GM12878 (cell line): ENCODE measurements around the gene PKP4. TPM values are rescaled to one million over a fixed set of nuclear protein-coding genes. Genes with fewer than 3 reads are reported as not detected.

Experiments used
- ATF7 ChIP-seq: fragments of 450-650 bp; IDR thresholded peaks from 2 replicates; pipeline ENCODE4 v1.6.1; 2016; ENCODE audit warnings: low read depth, mild to moderate bottlenecking
- BHLHE40 ChIP-seq, 2 experiments: fragments of 450-650 bp in 1 of 2; IDR thresholded peaks; 2 replicates each; pipeline ENCODE4 v1.6.1; 2011 to 2017; ENCODE audit warnings: low read depth in 2 of 2, borderline replicate concordance in 1 of 2, improper control_type of control experiment in 1 of 2, low read length in 1 of 2, mild to moderate bottlenecking in 1 of 2
- CBFB ChIP-seq: IDR thresholded peaks from 2 replicates; pipeline ENCODE4 v1.6.1; 2016; ENCODE audit warnings: antibody characterized with exemption, low read depth
- CREM ChIP-seq: IDR thresholded peaks from 2 replicates; pipeline ENCODE4 v1.6.1; 2014; ENCODE audit warnings: antibody characterized with exemption, low read depth
- IKZF2 ChIP-seq, 2 experiments: fragments of 450-650 bp; IDR thresholded peaks; 2 replicates each; pipeline ENCODE4 v1.6.1; 2017; ENCODE audit warnings: mild to moderate bottlenecking in 2 of 2, moderate library complexity in 2 of 2
- KDM1A ChIP-seq: fragments of 200-600 bp; sonication (generic); IDR thresholded peaks from 2 replicates; pipeline ENCODE4 v1.6.1; 2016; ENCODE audit warnings: borderline replicate concordance
- KLF5 ChIP-seq: fragments of 450-650 bp; IDR thresholded peaks from 2 replicates; pipeline ENCODE4 v1.6.1; 2014; ENCODE audit warnings: mild to moderate bottlenecking; ENCODE audit not compliant: partially characterized antibody
- MEF2A ChIP-seq: IDR thresholded peaks from 2 replicates; pipeline ENCODE4 v1.6.1; 2011; ENCODE audit warnings: low read depth, mild to moderate bottlenecking, low read length, moderate library complexity; ENCODE audit not compliant: insufficient read depth
- MEF2B ChIP-seq: fragments of 450-650 bp; IDR thresholded peaks from 2 replicates; pipeline ENCODE4 v1.6.1; 2018; ENCODE audit warnings: mild to moderate bottlenecking, moderate library complexity; ENCODE audit not compliant: partially characterized antibody, poor library complexity, severe bottlenecking
- PAX8 ChIP-seq: fragments of 450-650 bp; IDR thresholded peaks from 2 replicates; pipeline ENCODE4 v1.6.1; 2017; ENCODE audit warnings: mild to moderate bottlenecking, moderate library complexity
- PML ChIP-seq: IDR thresholded peaks from 2 replicates; pipeline ENCODE4 v1.6.1; 2012; ENCODE audit warnings: low read length, inconsistent platforms
- PRDM15 ChIP-seq: fragments of 450-650 bp; formaldehyde crosslinking; IDR thresholded peaks from 2 replicates; pipeline ENCODE4 v1.4.0; 2020; ENCODE audit warnings: mild to moderate bottlenecking, moderate library complexity
- RELB ChIP-seq: fragments of 450-650 bp; IDR thresholded peaks from 2 replicates; pipeline ENCODE4 v1.6.1; 2017; ENCODE audit warnings: low read depth, mild to moderate bottlenecking, moderate library complexity
- SIX5 ChIP-seq: IDR thresholded peaks from 2 replicates; pipeline ENCODE4 v1.6.1; 2011; ENCODE audit warnings: mild to moderate bottlenecking, low read depth, low read length, moderate library complexity; ENCODE audit not compliant: severe bottlenecking
- SMAD1 ChIP-seq: fragments of 450-650 bp; IDR thresholded peaks from 2 replicates; pipeline ENCODE4 v1.6.1; 2018; ENCODE audit warnings: mild to moderate bottlenecking, low read depth; ENCODE audit not compliant: partially characterized antibody
- SMAD5 ChIP-seq: IDR thresholded peaks from 2 replicates; pipeline ENCODE4 v1.6.1; 2016; ENCODE audit warnings: antibody characterized with exemption, low read depth
- SMC3 ChIP-seq: IDR thresholded peaks from 2 replicates; pipeline ENCODE4 v1.6.1; 2011; ENCODE audit warnings: low read length, improper control_type of control experiment, borderline replicate concordance
- SPI1 ChIP-seq: IDR thresholded peaks from 2 replicates; pipeline ENCODE4 v1.6.1; 2011; ENCODE audit warnings: low read depth, mild to moderate bottlenecking, low read length, moderate library complexity, borderline replicate concordance; ENCODE audit not compliant: insufficient read depth
- TBL1XR1 ChIP-seq: IDR thresholded peaks from 2 replicates; pipeline ENCODE4 v1.6.1; 2012; ENCODE audit warnings: low read depth, low read length, improper control_type of control experiment
- ZSCAN29 ChIP-seq: fragments of 450-650 bp; IDR thresholded peaks from 2 replicates; pipeline ENCODE4 v1.6.1; 2017; ENCODE audit warnings: mild to moderate bottlenecking, moderate library complexity
- polyA plus RNA-seq, 11 experiments: library from polyadenylated mRNA; depleted of rRNA in 4 of 11; unstranded in 6 of 11; stranded (reverse) in 5 of 11; fragments of >200 nt; fragmentation: Nextera tagmentation in 4 of 11; fragmentation: Illumina TruSeq in 1 of 11; extraction: Ambion mirVana in 4 of 11; extraction: Trizol in 1 of 11; gene quantifications; 1 replicate in 1 of 11; 2 replicates in 10 of 11; pipeline versions ENCODE4 v1.2.1 to v1.2.3, GENCODE V29; 2011 to 2016; ENCODE audit warnings: inconsistent platforms in 2 of 11, missing spikeins in 2 of 11, low read depth in 1 of 11
- total RNA-seq, 4 experiments: library from RNA; depleted of rRNA in 3 of 4; stranded (reverse); fragments of >200 nt in 3 of 4; fragmentation: Illumina TruSeq in 1 of 4; extraction: Trizol in 1 of 4; gene quantifications; 2 replicates each; pipeline versions ENCODE4 v1.2.1 to v1.2.3, GENCODE V29; 2013 to 2021
- TF ChIP-seq, protein P1 (sequence below): fragments of 450-650 bp; IDR thresholded peaks from 2 replicates; pipeline ENCODE4 v1.6.1; 2017; ENCODE audit warnings: mild to moderate bottlenecking, low read depth, inconsistent platforms; ENCODE audit not compliant: poor library complexity, severe bottlenecking
- TF ChIP-seq, protein P2 (sequence below): fragments of 150-350 bp; IDR thresholded peaks from 2 replicates; pipeline ENCODE4 v1.6.1; 2014; ENCODE audit warnings: mild to moderate bottlenecking, low read depth, low read length

PKP4 gene
- total and polyA plus RNA-seq, 10 of the 15 experiments (the other 5 are each of a cell fraction or from before 2014, with no cell fraction given): 4.8 to 35.8 (median 17.7) TPM

DNA sequence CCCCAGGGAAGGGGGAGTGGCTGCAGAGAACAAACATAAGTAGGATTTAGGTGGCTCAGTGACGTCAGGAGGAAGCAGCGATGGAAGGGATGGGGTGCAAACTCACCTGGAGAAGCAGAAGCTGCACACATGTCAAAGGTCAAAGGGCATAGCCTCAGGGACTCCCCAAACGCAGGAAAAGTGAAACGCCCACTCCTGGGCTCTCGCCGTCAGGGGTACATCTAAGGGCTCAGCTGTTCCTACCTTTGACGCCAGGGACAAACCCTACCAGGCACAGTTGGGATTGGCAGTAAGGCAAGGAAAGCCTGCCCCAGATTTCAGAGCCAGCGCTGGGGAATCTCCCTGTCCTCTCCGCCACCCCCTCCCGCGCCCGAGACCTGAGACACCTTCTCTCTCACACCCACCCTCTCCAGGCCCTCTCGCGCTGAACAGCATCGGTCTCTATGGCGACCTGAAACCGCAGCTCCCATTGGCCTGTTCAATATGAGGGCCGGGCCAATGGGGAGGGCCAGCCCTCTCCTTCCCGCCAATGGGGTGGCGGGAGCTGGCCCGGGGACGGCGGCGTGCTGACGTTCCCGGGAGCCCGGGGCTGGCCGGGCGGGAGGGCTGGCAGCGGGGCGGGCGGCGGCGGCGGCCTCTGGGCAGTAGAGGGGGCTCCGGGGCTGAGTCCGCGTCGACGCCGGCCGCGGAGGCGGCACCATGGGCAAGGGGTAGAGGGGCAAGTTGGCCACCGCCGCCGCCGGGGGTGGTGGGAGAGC is at the start of gene PKP4, which contains the start of gene CCDC148 (continued):
- TF ChIP-seq PAX8 (no peak), CREM (peak; percentile 21; the same call in 1 of the 2 replicates), SMAD5 (no peak), RELB (no peak), KLF5 (no peak), SIX5 (no peak), PML (no peak), PRDM15 (CRISPR knock-in tag) (no peak), SPI1 (no peak), KDM1A (no peak), ATF7 (peak; percentile 22; the same call in 1 of the 2 replicates), MEF2B (peak; percentile 15), IKZF2 (IDR thresholded peaks at IDR 0.05) (peak in 1 of 2 experiments; percentile 24; a peak in 2 of 4 replicates), SMAD1 (no peak), CBFB (no peak), MEF2A (no peak), TBL1XR1 (0 out of 2 replicates have a peak, but pooled peaks have one; percentile 12), BHLHE40 (IDR thresholded peaks at IDR 0.05; ENCODE audit: borderline replicate concordance in 1 of 2, low read depth in 2 of 2, low read length in 1 of 2) (peak in 1 of 2 experiments; percentile 47; a peak in 2 of 4 replicates), ZSCAN29 (no peak), SMC3 (no peak)
- TF ChIP-seq, protein P1, sequence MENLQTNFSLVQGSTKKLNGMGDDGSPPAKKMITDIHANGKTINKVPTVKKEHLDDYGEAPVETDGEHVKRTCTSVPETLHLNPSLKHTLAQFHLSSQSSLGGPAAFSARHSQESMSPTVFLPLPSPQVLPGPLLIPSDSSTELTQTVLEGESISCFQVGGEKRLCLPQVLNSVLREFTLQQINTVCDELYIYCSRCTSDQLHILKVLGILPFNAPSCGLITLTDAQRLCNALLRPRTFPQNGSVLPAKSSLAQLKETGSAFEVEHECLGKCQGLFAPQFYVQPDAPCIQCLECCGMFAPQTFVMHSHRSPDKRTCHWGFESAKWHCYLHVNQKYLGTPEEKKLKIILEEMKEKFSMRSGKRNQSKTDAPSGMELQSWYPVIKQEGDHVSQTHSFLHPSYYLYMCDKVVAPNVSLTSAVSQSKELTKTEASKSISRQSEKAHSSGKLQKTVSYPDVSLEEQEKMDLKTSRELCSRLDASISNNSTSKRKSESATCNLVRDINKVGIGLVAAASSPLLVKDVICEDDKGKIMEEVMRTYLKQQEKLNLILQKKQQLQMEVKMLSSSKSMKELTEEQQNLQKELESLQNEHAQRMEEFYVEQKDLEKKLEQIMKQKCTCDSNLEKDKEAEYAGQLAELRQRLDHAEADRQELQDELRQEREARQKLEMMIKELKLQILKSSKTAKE: no peak
- TF ChIP-seq, protein P2, sequence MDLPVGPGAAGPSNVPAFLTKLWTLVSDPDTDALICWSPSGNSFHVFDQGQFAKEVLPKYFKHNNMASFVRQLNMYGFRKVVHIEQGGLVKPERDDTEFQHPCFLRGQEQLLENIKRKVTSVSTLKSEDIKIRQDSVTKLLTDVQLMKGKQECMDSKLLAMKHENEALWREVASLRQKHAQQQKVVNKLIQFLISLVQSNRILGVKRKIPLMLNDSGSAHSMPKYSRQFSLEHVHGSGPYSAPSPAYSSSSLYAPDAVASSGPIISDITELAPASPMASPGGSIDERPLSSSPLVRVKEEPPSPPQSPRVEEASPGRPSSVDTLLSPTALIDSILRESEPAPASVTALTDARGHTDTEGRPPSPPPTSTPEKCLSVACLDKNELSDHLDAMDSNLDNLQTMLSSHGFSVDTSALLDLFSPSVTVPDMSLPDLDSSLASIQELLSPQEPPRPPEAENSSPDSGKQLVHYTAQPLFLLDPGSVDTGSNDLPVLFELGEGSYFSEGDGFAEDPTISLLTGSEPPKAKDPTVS: no peak
